Kidney epithelial cell (primary cell): ENCODE data around the gene NBL1. TPM values are rescaled to one million over a fixed set of nuclear protein-coding genes. Genes with fewer than 3 reads are reported as not detected.

Source experiments
- total RNA-seq: library from RNA; depleted of rRNA; stranded (reverse); fragments of >200 nt; gene quantifications from 2 replicates; pipeline ENCODE4 v1.2.3, GENCODE V29; 2015

NBL1 gene
- total RNA-seq, 1 donor from 2014 or later, result 76.7 TPM

Other genes with a start within 250 kb of the NBL1 start
- gene CAPZB, start 158.8 kb upstream of the NBL1 start, total RNA-seq, result 93.6 and 105 TPM in 2 replicates
- not detected in 2 replicates for gene HTR6, start 20.6 kb downstream of the NBL1 start, total RNA-seq
- 11.8 and 13.0 TPM in 2 replicates for gene TMCO4, start 155.6 kb downstream of the NBL1 start, total RNA-seq
- gene RNF186, start 171.0 kb downstream of the NBL1 start, total RNA-seq, result not detected in 2 replicates
- 8.0 and 8.4 TPM in 2 replicates for gene OTUD3, start 238.1 kb downstream of the NBL1 start, total RNA-seq